HFFc6 (cell line): ENCODE data around the gene SORCS2. TPM values are rescaled to one million over a fixed set of nuclear protein-coding genes. Genes with fewer than 3 reads are reported as not detected.

Experiments used
- DNase-seq: peaks from one replicate; pipeline ENCODE4 v3.0.0-alpha.2; 2018
- H3K27ac Mint-ChIP-seq: 2 replicates; pipeline ENCODE4 v1.8.0; 2020; ENCODE audit warnings: mild to moderate bottlenecking, mixed read lengths
- H3K27me3 Mint-ChIP-seq: 2 replicates; pipeline ENCODE4 v1.8.0; 2021; ENCODE audit warnings: mild to moderate bottlenecking, moderate library complexity, mixed read lengths; ENCODE audit not compliant: insufficient read depth
- H3K36me3 Mint-ChIP-seq: 2 replicates; pipeline ENCODE4 v1.8.0; 2021; ENCODE audit warnings: low read depth, mixed read lengths
- H3K4me1 Mint-ChIP-seq: 2 replicates; pipeline ENCODE4 v1.8.0; 2020; ENCODE audit warnings: low read depth, mixed read lengths
- H3K4me3 Mint-ChIP-seq: 2 replicates; pipeline ENCODE4 v1.8.0; 2020; ENCODE audit warnings: mild to moderate bottlenecking, moderate library complexity, mixed read lengths
- H3K9me3 Mint-ChIP-seq: 2 replicates; pipeline ENCODE4 v1.8.0; 2020; ENCODE audit warnings: mild to moderate bottlenecking, mixed read lengths
- CTCF ChIP-seq: fragments of 200-600 bp; sonication (generic); IDR thresholded peaks from 2 replicates; pipeline ENCODE4 v1.5.0; 2021; ENCODE audit warnings: antibody characterized with exemption, mild to moderate bottlenecking
- total RNA-seq, 6 experiments: library from RNA; stranded (reverse); fragmentation: NEBNext Ultra II Directional; extraction: Animal tissue kit (Norgen Biotek cat#: 25700); gene quantifications; 2 replicates in 1 of 6; 3 replicates in 5 of 6; pipeline ENCODE4 v1.2.3, GENCODE V29; 2021

The SORCS2 gene
- total RNA-seq, 6 experiments from 2014 or later: 0.05 to 0.15 (median 0.12) TPM; not detected in 3

- H3K27ac Mint-ChIP-seq: no peak overlapping the region
- H3K4me3 Mint-ChIP-seq: no peak overlapping the region
- peaks cover 5% of the 10 kb centered on the region for H3K9me3 Mint-ChIP-seq
- DNase-seq: no peak
- peaks cover 28% of the 10 kb centered on the region for H3K27me3 Mint-ChIP-seq
- H3K4me1 Mint-ChIP-seq: peaks cover 5% of the 10 kb centered on the region; the same call in 1 of the 2 replicates
- H3K36me3 Mint-ChIP-seq: peaks cover 4% of the 10 kb centered on the region; the same call in 1 of the 2 replicates
- no peak for TF ChIP-seq CTCF
Measured at GRCh38 chr4:7239101-7239820, 46.9 kb downstream of the SORCS2 start.

DNA sequence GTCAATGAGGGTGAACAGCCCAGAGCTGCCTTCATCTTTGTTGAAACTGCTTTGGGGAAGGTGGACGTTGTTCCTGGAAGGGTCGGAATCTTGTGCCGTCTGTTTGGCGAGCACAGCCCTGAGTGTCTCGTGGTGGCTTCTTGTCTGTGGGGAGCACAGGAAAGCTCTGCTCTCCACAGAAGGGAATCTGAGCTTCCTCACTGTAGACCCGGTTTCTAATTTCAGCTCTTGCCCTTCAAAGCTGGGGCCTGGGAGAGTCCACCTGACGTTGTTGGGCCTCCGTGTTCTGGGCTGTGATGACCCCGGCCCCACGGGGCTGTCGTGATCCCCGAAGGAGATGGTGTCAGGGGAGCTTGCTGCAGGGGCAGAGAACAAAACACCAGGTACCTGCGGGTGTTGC is 47.5 kb downstream of the SORCS2 start:
- H3K27ac Mint-ChIP-seq: no peak overlapping the region
- H3K9me3 Mint-ChIP-seq: peaks cover 5% of the 10 kb centered on the region
- peaks cover 27% of the 10 kb centered on the region for H3K27me3 Mint-ChIP-seq
- H3K36me3 Mint-ChIP-seq: peaks cover 4% of the 10 kb centered on the region; the same call in 1 of the 2 replicates
- no peak for DNase-seq
- no peak overlapping the region for H3K4me3 Mint-ChIP-seq
- peaks cover 5% of the 10 kb centered on the region; the same call in 1 of the 2 replicates for H3K4me1 Mint-ChIP-seq
- TF ChIP-seq CTCF: no peak

DNA sequence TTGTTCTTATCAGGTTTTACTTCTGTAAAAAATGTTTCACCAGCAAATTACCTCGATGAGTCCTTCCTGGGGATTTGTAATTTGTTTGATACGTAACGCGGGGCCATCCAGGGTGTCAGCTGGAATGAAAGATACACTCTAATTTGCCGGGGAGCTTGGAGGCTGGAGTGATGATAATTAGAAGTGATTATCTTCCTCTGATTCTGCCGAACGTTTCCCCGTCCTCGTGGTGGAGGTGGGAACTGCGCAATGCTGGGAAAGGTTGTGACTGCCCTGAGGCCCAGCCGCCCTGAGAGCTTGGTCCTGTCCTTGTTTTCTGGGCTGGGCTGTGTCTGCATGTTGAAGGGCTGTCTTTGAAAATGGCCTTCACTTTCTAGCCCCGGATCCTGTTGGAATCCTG is 48.0 kb downstream of the SORCS2 start:
- peak; percentile 25; the same call in 1 of the 2 replicates for TF ChIP-seq CTCF
- Mint-ChIP-seq H3K4me1 (peaks cover 5% of the 10 kb centered on the region; the same call in 1 of the 2 replicates), H3K27ac (no peak overlapping the region), H3K9me3 (peaks cover 5% of the 10 kb centered on the region), H3K36me3 (peaks cover 4% of the 10 kb centered on the region; the same call in 1 of the 2 replicates), H3K4me3 (no peak overlapping the region), H3K27me3 (peaks cover 31% of the 10 kb centered on the region)
- no peak for DNase-seq

GRCh38 chr4:7241597-7242125 is 49.3 kb downstream of the SORCS2 start:
- Mint-ChIP-seq H3K27me3 (peaks cover 34% of the 10 kb centered on the region), H3K4me3 (no peak overlapping the region), H3K36me3 (peaks cover 4% of the 10 kb centered on the region; the same call in 1 of the 2 replicates), H3K4me1 (peaks cover 4% of the 10 kb centered on the region; the same call in 1 of the 2 replicates), H3K9me3 (peaks cover 5% of the 10 kb centered on the region), H3K27ac (no peak overlapping the region)
- TF ChIP-seq CTCF: no peak
- DNase-seq: no peak

- Mint-ChIP-seq H3K36me3 (peaks cover 3% of the 10 kb centered on the region; the same call in 1 of the 2 replicates), H3K9me3 (peaks cover 4% of the 10 kb centered on the region), H3K4me3 (no peak overlapping the region), H3K27me3 (peaks cover 32% of the 10 kb centered on the region), H3K4me1 (no peaks in the 10 kb centered on the region), H3K27ac (no peak overlapping the region)
- no peak for DNase-seq
- TF ChIP-seq CTCF: no peak
Measured at GRCh38 chr4:7242766-7243165, 50.4 kb downstream of the SORCS2 start.
